Measurements from ENCODE around the gene SHC3.

DNA sequence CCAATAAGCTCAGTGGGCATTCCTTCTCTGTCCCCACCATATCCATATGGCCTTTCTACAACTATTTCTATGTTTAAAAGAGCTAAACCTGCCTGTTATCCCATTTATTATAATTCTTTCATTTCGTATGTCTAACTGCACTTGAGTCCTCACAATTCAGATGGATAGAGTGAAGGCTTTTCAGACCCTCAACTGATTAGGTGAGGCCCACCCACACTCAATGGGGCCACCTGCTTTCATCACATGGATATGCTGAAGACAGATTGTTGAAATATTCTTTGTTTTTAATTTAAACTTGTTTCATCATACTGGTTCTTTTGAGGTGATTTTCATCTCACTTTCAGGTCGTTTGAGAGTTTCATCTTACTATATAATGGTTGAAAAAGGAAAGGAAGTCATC is 193.0 kb downstream of the SHC3 start:
- TF ChIP-seq MAX (IDR thresholded peaks at IDR 0.05) (no peak), CREB1 (IDR thresholded peaks at IDR 0.05; ENCODE audit: low read depth) (no peak), CEBPB (IDR thresholded peaks at IDR 0.05) (no peak), TAF1 (IDR thresholded peaks at IDR 0.05; ENCODE audit: low read depth) (no peak), RAD21 (IDR thresholded peaks at IDR 0.05; ENCODE audit: low read depth) (no peak), YY1 (IDR thresholded peaks at IDR 0.05; ENCODE audit: low read depth) (no peak)
- TF ChIP-seq, protein P1, sequence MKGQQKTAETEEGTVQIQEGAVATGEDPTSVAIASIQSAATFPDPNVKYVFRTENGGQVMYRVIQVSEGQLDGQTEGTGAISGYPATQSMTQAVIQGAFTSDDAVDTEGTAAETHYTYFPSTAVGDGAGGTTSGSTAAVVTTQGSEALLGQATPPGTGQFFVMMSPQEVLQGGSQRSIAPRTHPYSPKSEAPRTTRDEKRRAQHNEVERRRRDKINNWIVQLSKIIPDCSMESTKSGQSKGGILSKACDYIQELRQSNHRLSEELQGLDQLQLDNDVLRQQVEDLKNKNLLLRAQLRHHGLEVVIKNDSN (IDR thresholded peaks at IDR 0.05): no peak

Measured in Ishikawa (cell line).